GM23338 (cell line): Measurements from ENCODE around the gene NDUFB2. TPM values are rescaled to one million over a fixed set of nuclear protein-coding genes. Genes with fewer than 3 reads are reported as not detected.

ENCODE experiments used
- ATAC-seq: fragments of 200-7000 bp; cut with Tn5 transposase; 3 replicates; pipeline ENCODE4 v1.9.1; 2020
- DNase-seq: peaks from one replicate; pipeline ENCODE4 v3.0.0-alpha.2; 2015; ENCODE audit warnings: low spot score
- H2AFZ ChIP-seq: fragments of 200-600 bp; sonication (generic); 2 replicates; pipeline ENCODE4 v1.8.0; 2016; ENCODE audit warnings: antibody characterized with exemption, mild to moderate bottlenecking, moderate library complexity
- H3F3A ChIP-seq: fragments of 200-600 bp; sonication (generic); replicated peaks from 2 replicates; pipeline ENCODE4 v1.8.0; 2017; ENCODE audit warnings: antibody characterized with exemption, mixed run types, low read depth
- H3K27ac ChIP-seq: fragments of 200-600 bp; sonication (generic); 2 replicates; pipeline ENCODE4 v1.6.1; 2016; ENCODE audit warnings: low read depth
- H3K27me3 ChIP-seq: fragments of 200-600 bp; sonication (generic); 2 replicates; pipeline ENCODE4 v1.8.0; 2016; ENCODE audit warnings: mild to moderate bottlenecking, mixed run types, moderate library complexity; ENCODE audit not compliant: insufficient read depth
- H3K36me3 ChIP-seq: fragments of 200-600 bp; sonication (generic); 2 replicates; pipeline ENCODE4 v1.8.0; 2016; ENCODE audit warnings: mild to moderate bottlenecking; ENCODE audit not compliant: insufficient read depth
- H3K4me1 ChIP-seq: fragments of 200-600 bp; sonication (generic); 2 replicates; pipeline ENCODE4 v1.8.0; 2016; ENCODE audit warnings: mild to moderate bottlenecking, moderate library complexity; ENCODE audit not compliant: insufficient read depth
- H3K4me2 ChIP-seq: fragments of 200-600 bp; sonication (generic); 2 replicates; pipeline ENCODE4 v1.7.1; 2017; ENCODE audit warnings: mixed run types
- H3K4me3 ChIP-seq: fragments of 200-600 bp; sonication (generic); 2 replicates; pipeline ENCODE4 v1.6.1; 2016; ENCODE audit warnings: mixed run types
- H3K79me2 ChIP-seq: fragments of 200-600 bp; sonication (generic); replicated peaks from 2 replicates; pipeline ENCODE4 v1.8.0; 2017; ENCODE audit warnings: mild to moderate bottlenecking; ENCODE audit not compliant: insufficient read depth
- H3K9me2 ChIP-seq: fragments of 200-600 bp; sonication (generic); 2 replicates; pipeline ENCODE4 v1.8.0; 2017; ENCODE audit not compliant: insufficient read depth
- H4K20me1 ChIP-seq: fragments of 200-600 bp; sonication (generic); replicated peaks from 2 replicates; pipeline ENCODE4 v1.8.0; 2017; ENCODE audit warnings: mild to moderate bottlenecking; ENCODE audit not compliant: insufficient read depth
- H3K27ac Mint-ChIP-seq: 2 replicates; pipeline ENCODE4 v1.8.0; 2020; ENCODE audit warnings: inconsistent platforms, mild to moderate bottlenecking, moderate library complexity, mixed read lengths
- H3K27me3 Mint-ChIP-seq: 3 replicates; pipeline ENCODE4 v1.8.0; 2022; ENCODE audit warnings: low read depth, mild to moderate bottlenecking, moderate library complexity, mixed read lengths, inconsistent platforms; ENCODE audit not compliant: insufficient read depth, poor library complexity
- H3K36me3 Mint-ChIP-seq: 3 replicates; pipeline ENCODE4 v1.8.0; 2021; ENCODE audit warnings: low read depth, mild to moderate bottlenecking, inconsistent platforms, moderate library complexity, mixed read lengths
- H3K4me1 Mint-ChIP-seq: 3 replicates; pipeline ENCODE4 v1.8.0; 2020; ENCODE audit warnings: mild to moderate bottlenecking, inconsistent platforms, mixed read lengths
- H3K4me3 Mint-ChIP-seq: 3 replicates; pipeline ENCODE4 v1.8.0; 2021; ENCODE audit warnings: moderate library complexity, mild to moderate bottlenecking, inconsistent platforms, mixed read lengths
- H3K9me3 Mint-ChIP-seq: 3 replicates; pipeline ENCODE4 v1.8.0; 2020; ENCODE audit warnings: moderate library complexity, mild to moderate bottlenecking, inconsistent platforms, mixed read lengths
- CREB1 ChIP-seq: fragments of 250-450 bp; sonication (Bioruptor Pico); IDR thresholded peaks from 2 replicates; pipeline ENCODE4 v1.5.0; 2020; ENCODE audit warnings: low read depth, mild to moderate bottlenecking, moderate library complexity
- EZH2 ChIP-seq: fragments of 200-600 bp; sonication (generic); IDR thresholded peaks from one replicate; pipeline ENCODE4 v1.8.0; 2017; ENCODE audit warnings: antibody characterized with exemption, mild to moderate bottlenecking, low read depth; ENCODE audit not compliant: unreplicated experiment
- EZH2phosphoT487 ChIP-seq: fragments of 200-600 bp; sonication (generic); IDR thresholded peaks from one replicate; pipeline ENCODE4 v1.8.1; 2018; ENCODE audit warnings: antibody characterized with exemption; ENCODE audit not compliant: unreplicated experiment
- JUNB ChIP-seq: IDR thresholded peaks from one replicate; pipeline ENCODE4 v1.6.1; 2016; ENCODE audit warnings: antibody characterized with exemption; ENCODE audit not compliant: unreplicated experiment
- NANOG ChIP-seq: IDR thresholded peaks from 2 replicates; pipeline ENCODE4 v1.6.1; 2016; ENCODE audit warnings: antibody characterized with exemption, borderline replicate concordance
- POLR2AphosphoS5 ChIP-seq: IDR thresholded peaks from 2 replicates; pipeline ENCODE4 v1.6.1; 2016; ENCODE audit warnings: antibody characterized with exemption, low read depth
- STAT1 ChIP-seq: IDR thresholded peaks from one replicate; pipeline ENCODE4 v1.6.1; 2016; ENCODE audit warnings: antibody characterized with exemption; ENCODE audit not compliant: unreplicated experiment
- ZNF114 ChIP-seq: fragments of 250-450 bp; sonication (Bioruptor Pico); IDR thresholded peaks from 2 replicates; pipeline ENCODE4 v1.5.0; 2020; ENCODE audit warnings: mild to moderate bottlenecking, moderate library complexity
- ZNF331 ChIP-seq: fragments of 250-450 bp; sonication (Bioruptor Pico); IDR thresholded peaks from 2 replicates; pipeline ENCODE4 v1.5.0; 2020; ENCODE audit warnings: low read depth, mild to moderate bottlenecking, moderate library complexity
- polyA plus RNA-seq: library from polyadenylated mRNA; unstranded; fragments of >200 nt; fragmentation: Nextera tagmentation; extraction: Ambion mirVana; gene quantifications from 2 replicates; pipeline ENCODE4 v1.2.1, GENCODE V29; 2016
- total RNA-seq: library from RNA; depleted of rRNA; stranded (reverse); fragments of >200 nt; shearing (Covaris generic); gene quantifications from 2 replicates; pipeline ENCODE4 v1.2.3, GENCODE V29; 2014
- TF ChIP-seq, protein P1 (sequence below): fragments of 250-450 bp; sonication (Bioruptor Pico); IDR thresholded peaks from 2 replicates; pipeline ENCODE4 v1.5.0; 2020; ENCODE audit warnings: mild to moderate bottlenecking, moderate library complexity
- TF ChIP-seq, protein P2 (sequence below), 2 experiments: fragments of 200-600 bp in 1 of 2; sonication (generic) in 1 of 2; conservative IDR thresholded peaks; 2 replicates each; pipeline versions ENCODE4 v1.5.1 to v1.6.1; 2016 to 2017; ENCODE audit warnings: antibody characterized with exemption in 2 of 2, low read depth in 2 of 2, mild to moderate bottlenecking in 2 of 2, moderate library complexity in 1 of 2
- TF ChIP-seq, protein P3 (sequence below): IDR thresholded peaks from one replicate; pipeline ENCODE4 v1.6.1; 2018; ENCODE audit warnings: antibody characterized with exemption; ENCODE audit not compliant: unreplicated experiment
- TF ChIP-seq, protein P4 (sequence below): IDR thresholded peaks from 2 replicates; pipeline ENCODE4 v1.6.1; 2016; ENCODE audit warnings: antibody characterized with exemption

The NDUFB2 gene
- total and polyA plus RNA-seq, 2 experiments from 2014 or later = 306 to 382 TPM

DNA sequence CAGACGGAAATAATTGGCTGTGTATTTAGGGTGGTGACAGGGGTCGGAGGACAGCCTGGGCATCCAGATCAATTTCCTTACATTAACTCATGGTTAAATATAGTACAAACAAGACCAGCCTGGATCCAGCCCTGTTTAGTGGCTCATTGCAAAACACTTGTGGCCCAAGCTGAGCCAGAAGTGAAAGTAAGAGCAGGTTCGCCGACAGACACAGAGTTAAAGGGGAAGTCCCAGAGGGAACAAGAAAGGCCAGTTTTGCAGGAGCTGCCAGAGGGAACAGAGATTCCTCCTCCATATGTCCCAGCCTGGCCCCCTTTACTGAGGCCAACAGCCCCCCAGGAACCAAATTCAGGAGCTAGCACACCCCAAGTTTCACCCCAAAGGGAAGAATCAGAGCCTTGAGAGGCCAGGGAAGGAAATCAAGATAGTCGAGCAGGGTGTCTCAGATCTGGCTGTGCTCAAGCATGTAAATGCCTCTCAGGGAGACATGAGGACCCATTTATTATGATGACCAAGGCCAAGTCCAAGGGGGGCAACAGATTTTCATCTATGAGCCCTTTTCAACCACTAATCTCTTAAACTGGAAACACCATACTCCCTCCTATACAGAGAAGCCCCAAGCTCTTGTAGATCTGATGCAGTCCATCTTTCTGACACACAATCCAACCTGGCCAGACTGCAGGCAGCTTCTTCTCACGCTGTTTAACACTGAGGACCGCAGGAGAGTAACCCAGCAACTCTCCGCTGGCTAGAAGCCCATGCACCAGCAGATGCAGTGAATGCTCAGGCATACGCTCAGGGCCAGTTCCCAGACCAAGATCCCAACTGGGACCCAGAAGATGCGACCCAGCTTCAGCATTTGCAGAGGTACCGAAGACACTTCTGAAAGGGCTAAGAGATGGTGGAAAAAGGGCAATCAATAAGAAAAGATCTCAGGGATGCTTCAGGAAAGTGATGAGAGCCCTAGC is 39.7 kb upstream of the NDUFB2 start:
- H3K27ac ChIP-seq = no peak overlapping the region
- H3K27me3 Mint-ChIP-seq = peaks cover 9% of the 10 kb centered on the region
- H3K4me1 ChIP-seq = no peaks in the 10 kb centered on the region
- H3K4me2 ChIP-seq = no peak overlapping the region
- H4K20me1 ChIP-seq = no peaks in the 10 kb centered on the region
- H3F3A ChIP-seq = no peaks in the 10 kb centered on the region
- ATAC-seq (no peak), DNase-seq (no peak)
- H3K36me3 ChIP-seq = no peaks in the 10 kb centered on the region
- no peaks in the 10 kb centered on the region for H3K36me3 Mint-ChIP-seq
- H3K79me2 ChIP-seq = no peaks in the 10 kb centered on the region
- H3K4me3 Mint-ChIP-seq = no peak overlapping the region
- no peaks in the 10 kb centered on the region for H3K9me2 ChIP-seq
- no peak overlapping the region for H3K27ac Mint-ChIP-seq
- no peak overlapping the region for H2AFZ ChIP-seq
- peaks cover 3% of the 10 kb centered on the region; the same call in 1 of the 3 replicates for H3K9me3 Mint-ChIP-seq
- peaks cover 9% of the 10 kb centered on the region; the same call in 2 of the 3 replicates for H3K4me1 Mint-ChIP-seq
- no peak for TF ChIP-seq CREB1 (CRISPR knock-in tag)
- TF ChIP-seq, protein P1, sequence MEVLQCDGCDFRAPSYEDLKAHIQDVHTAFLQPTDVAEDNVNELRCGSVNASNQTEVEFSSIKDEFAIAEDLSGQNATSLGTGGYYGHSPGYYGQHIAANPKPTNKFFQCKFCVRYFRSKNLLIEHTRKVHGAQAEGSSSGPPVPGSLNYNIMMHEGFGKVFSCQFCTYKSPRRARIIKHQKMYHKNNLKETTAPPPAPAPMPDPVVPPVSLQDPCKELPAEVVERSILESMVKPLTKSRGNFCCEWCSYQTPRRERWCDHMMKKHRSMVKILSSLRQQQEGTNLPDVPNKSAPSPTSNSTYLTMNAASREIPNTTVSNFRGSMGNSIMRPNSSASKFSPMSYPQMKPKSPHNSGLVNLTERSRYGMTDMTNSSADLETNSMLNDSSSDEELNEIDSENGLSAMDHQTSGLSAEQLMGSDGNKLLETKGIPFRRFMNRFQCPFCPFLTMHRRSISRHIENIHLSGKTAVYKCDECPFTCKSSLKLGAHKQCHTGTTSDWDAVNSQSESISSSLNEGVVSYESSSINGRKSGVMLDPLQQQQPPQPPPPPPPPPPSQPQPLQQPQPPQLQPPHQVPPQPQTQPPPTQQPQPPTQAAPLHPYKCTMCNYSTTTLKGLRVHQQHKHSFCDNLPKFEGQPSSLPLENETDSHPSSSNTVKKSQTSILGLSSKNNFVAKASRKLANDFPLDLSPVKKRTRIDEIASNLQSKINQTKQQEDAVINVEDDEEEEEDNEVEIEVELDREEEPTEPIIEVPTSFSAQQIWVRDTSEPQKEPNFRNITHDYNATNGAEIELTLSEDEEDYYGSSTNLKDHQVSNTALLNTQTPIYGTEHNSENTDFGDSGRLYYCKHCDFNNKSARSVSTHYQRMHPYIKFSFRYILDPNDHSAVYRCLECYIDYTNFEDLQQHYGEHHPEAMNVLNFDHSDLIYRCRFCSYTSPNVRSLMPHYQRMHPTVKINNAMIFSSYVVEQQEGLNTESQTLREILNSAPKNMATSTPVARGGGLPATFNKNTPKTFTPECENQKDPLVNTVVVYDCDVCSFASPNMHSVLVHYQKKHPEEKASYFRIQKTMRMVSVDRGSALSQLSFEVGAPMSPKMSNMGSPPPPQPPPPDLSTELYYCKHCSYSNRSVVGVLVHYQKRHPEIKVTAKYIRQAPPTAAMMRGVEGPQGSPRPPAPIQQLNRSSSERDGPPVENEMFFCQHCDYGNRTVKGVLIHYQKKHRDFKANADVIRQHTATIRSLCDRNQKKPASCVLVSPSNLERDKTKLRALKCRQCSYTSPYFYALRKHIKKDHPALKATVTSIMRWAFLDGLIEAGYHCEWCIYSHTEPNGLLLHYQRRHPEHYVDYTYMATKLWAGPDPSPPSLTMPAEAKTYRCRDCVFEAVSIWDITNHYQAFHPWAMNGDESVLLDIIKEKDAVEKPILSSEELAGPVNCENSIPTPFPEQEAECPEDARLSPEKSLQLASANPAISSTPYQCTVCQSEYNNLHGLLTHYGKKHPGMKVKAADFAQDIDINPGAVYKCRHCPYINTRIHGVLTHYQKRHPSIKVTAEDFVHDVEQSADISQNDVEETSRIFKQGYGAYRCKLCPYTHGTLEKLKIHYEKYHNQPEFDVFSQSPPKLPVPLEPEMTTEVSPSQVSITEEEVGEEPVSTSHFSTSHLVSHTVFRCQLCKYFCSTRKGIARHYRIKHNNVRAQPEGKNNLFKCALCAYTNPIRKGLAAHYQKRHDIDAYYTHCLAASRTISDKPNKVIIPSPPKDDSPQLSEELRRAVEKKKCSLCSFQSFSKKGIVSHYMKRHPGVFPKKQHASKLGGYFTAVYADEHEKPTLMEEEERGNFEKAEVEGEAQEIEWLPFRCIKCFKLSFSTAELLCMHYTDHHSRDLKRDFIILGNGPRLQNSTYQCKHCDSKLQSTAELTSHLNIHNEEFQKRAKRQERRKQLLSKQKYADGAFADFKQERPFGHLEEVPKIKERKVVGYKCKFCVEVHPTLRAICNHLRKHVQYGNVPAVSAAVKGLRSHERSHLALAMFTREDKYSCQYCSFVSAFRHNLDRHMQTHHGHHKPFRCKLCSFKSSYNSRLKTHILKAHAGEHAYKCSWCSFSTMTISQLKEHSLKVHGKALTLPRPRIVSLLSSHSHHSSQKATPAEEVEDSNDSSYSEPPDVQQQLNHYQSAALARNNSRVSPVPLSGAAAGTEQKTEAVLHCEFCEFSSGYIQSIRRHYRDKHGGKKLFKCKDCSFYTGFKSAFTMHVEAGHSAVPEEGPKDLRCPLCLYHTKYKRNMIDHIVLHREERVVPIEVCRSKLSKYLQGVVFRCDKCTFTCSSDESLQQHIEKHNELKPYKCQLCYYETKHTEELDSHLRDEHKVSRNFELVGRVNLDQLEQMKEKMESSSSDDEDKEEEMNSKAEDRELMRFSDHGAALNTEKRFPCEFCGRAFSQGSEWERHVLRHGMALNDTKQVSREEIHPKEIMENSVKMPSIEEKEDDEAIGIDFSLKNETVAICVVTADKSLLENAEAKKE = no peak
- TF ChIP-seq JUNB = no peak
- no peak for TF ChIP-seq POLR2AphosphoS5
- TF ChIP-seq, protein P2, sequence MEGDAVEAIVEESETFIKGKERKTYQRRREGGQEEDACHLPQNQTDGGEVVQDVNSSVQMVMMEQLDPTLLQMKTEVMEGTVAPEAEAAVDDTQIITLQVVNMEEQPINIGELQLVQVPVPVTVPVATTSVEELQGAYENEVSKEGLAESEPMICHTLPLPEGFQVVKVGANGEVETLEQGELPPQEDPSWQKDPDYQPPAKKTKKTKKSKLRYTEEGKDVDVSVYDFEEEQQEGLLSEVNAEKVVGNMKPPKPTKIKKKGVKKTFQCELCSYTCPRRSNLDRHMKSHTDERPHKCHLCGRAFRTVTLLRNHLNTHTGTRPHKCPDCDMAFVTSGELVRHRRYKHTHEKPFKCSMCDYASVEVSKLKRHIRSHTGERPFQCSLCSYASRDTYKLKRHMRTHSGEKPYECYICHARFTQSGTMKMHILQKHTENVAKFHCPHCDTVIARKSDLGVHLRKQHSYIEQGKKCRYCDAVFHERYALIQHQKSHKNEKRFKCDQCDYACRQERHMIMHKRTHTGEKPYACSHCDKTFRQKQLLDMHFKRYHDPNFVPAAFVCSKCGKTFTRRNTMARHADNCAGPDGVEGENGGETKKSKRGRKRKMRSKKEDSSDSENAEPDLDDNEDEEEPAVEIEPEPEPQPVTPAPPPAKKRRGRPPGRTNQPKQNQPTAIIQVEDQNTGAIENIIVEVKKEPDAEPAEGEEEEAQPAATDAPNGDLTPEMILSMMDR (conservative IDR thresholded peaks at IDR 0.05; ENCODE audit: low read depth in 2 of 2) = no peak
- TF ChIP-seq NANOG = no peak
- TF ChIP-seq ZNF114 (CRISPR knock-in tag) = no peak
- no peak for TF ChIP-seq EZH2
- TF ChIP-seq STAT1 = no peak
- TF ChIP-seq, protein P3, sequence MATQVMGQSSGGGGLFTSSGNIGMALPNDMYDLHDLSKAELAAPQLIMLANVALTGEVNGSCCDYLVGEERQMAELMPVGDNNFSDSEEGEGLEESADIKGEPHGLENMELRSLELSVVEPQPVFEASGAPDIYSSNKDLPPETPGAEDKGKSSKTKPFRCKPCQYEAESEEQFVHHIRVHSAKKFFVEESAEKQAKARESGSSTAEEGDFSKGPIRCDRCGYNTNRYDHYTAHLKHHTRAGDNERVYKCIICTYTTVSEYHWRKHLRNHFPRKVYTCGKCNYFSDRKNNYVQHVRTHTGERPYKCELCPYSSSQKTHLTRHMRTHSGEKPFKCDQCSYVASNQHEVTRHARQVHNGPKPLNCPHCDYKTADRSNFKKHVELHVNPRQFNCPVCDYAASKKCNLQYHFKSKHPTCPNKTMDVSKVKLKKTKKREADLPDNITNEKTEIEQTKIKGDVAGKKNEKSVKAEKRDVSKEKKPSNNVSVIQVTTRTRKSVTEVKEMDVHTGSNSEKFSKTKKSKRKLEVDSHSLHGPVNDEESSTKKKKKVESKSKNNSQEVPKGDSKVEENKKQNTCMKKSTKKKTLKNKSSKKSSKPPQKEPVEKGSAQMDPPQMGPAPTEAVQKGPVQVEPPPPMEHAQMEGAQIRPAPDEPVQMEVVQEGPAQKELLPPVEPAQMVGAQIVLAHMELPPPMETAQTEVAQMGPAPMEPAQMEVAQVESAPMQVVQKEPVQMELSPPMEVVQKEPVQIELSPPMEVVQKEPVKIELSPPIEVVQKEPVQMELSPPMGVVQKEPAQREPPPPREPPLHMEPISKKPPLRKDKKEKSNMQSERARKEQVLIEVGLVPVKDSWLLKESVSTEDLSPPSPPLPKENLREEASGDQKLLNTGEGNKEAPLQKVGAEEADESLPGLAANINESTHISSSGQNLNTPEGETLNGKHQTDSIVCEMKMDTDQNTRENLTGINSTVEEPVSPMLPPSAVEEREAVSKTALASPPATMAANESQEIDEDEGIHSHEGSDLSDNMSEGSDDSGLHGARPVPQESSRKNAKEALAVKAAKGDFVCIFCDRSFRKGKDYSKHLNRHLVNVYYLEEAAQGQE = no peak
- TF ChIP-seq, protein P4, sequence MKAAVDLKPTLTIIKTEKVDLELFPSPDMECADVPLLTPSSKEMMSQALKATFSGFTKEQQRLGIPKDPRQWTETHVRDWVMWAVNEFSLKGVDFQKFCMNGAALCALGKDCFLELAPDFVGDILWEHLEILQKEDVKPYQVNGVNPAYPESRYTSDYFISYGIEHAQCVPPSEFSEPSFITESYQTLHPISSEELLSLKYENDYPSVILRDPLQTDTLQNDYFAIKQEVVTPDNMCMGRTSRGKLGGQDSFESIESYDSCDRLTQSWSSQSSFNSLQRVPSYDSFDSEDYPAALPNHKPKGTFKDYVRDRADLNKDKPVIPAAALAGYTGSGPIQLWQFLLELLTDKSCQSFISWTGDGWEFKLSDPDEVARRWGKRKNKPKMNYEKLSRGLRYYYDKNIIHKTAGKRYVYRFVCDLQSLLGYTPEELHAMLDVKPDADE = no peak
- no peak for TF ChIP-seq EZH2phosphoT487
- no peak for TF ChIP-seq ZNF331 (CRISPR knock-in tag)
- H3K4me3 ChIP-seq = no peak overlapping the region
- no peaks in the 10 kb centered on the region for H3K27me3 ChIP-seq
